ENCODE results near the gene CPNE4. TPM values are rescaled to one million over a fixed set of nuclear protein-coding genes. Genes with fewer than 3 reads are reported as not detected.

The CPNE4 gene
- total RNA-seq, 1 experiment from 2014 or later: 0.41 TPM

- CTCF ChIA-PET: no interaction called here
- BruUV-seq (replicated peaks): no TSS peak
- TF ChIP-seq, protein P1, sequence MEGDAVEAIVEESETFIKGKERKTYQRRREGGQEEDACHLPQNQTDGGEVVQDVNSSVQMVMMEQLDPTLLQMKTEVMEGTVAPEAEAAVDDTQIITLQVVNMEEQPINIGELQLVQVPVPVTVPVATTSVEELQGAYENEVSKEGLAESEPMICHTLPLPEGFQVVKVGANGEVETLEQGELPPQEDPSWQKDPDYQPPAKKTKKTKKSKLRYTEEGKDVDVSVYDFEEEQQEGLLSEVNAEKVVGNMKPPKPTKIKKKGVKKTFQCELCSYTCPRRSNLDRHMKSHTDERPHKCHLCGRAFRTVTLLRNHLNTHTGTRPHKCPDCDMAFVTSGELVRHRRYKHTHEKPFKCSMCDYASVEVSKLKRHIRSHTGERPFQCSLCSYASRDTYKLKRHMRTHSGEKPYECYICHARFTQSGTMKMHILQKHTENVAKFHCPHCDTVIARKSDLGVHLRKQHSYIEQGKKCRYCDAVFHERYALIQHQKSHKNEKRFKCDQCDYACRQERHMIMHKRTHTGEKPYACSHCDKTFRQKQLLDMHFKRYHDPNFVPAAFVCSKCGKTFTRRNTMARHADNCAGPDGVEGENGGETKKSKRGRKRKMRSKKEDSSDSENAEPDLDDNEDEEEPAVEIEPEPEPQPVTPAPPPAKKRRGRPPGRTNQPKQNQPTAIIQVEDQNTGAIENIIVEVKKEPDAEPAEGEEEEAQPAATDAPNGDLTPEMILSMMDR (IDR thresholded peaks at IDR 0.05; ENCODE audit: insufficient read depth in 1 of 2, low read depth in 1 of 2, low read length in 1 of 2, severe bottlenecking in 1 of 2, unreplicated experiment in 1 of 2): no peak
- Histone ChIP-seq H3K4me3 (ENCODE audit: low read depth, low read length) (no peak overlapping the region), H3K4me1 (no peaks in the 10 kb centered on the region), H3K27me3 (replicated peaks; ENCODE audit: control insufficient read depth, insufficient read depth, low read length) (no peaks in the 10 kb centered on the region), H3K36me3 (ENCODE audit: control insufficient read depth, insufficient read depth, low read length) (no peaks in the 10 kb centered on the region), H3K9me3 (peaks cover 5% of the 10 kb centered on the region; the same call in 1 of the 2 replicates)
- H3K36me3 Mint-ChIP-seq (ENCODE audit: insufficient read depth, unreplicated experiment): no peaks in the 10 kb centered on the region
- H3K9me3 Mint-ChIP-seq (ENCODE audit: unreplicated experiment): no peaks in the 10 kb centered on the region
- intact Hi-C loops (cut with micrococcal nuclease; ENCODE audit: unreplicated experiment): no loop called here
- peaks cover 7% of the 10 kb centered on the region for H3K27me3 Mint-ChIP-seq (ENCODE audit: insufficient read depth, unreplicated experiment)
- H3K4me3 Mint-ChIP-seq (ENCODE audit: unreplicated experiment): no peak overlapping the region
- DNase-seq: no peak
- H3K4me1 Mint-ChIP-seq (ENCODE audit: low read depth, unreplicated experiment): no peaks in the 10 kb centered on the region
- POLR2A ChIA-PET: no interaction called here
- H3K27ac Mint-ChIP-seq (ENCODE audit: unreplicated experiment): no peak overlapping the region
These were observed 153.9 kb downstream of the CPNE4 start for GRCh38 chr3:131880948-131881347.

DNA sequence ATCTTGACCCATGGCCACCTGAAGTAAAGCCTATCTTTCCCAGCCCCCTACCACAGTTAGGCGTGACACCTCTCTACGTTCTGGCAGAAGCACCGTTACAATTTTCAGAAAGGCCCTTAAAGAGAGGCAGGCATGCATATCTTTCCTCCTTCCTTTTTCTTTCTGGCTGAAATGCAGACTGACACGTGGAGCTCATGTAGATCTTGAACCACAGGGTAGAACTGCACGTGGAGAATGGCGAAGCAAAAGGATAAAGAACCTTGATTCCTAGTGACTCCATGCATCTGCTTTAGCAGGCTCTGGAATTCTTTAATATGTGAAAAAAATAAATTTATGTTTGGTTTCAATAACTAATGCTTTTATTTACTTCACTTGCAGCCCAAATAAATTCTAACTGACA lies 166.6 kb downstream of the CPNE4 start:
- no peaks in the 10 kb centered on the region for H3K36me3 Mint-ChIP-seq (ENCODE audit: insufficient read depth, unreplicated experiment)
- Histone ChIP-seq H3K27me3 (replicated peaks; ENCODE audit: control insufficient read depth, insufficient read depth, low read length) (no peaks in the 10 kb centered on the region; the same call in 1 of the 2 replicates), H3K4me3 (ENCODE audit: low read depth, low read length) (no peak overlapping the region), H3K4me1 (no peaks in the 10 kb centered on the region), H3K36me3 (ENCODE audit: control insufficient read depth, insufficient read depth, low read length) (no peaks in the 10 kb centered on the region), H3K9me3 (no peaks in the 10 kb centered on the region)
- peaks cover 13% of the 10 kb centered on the region for H3K27me3 Mint-ChIP-seq (ENCODE audit: insufficient read depth, unreplicated experiment)
- intact Hi-C loops (cut with micrococcal nuclease; ENCODE audit: unreplicated experiment): no loop called here
- ChIA-PET CTCF (no interaction called here), POLR2A (no interaction called here)
- H3K27ac Mint-ChIP-seq (ENCODE audit: unreplicated experiment): no peak overlapping the region
- no peak for DNase-seq
- H3K4me3 Mint-ChIP-seq (ENCODE audit: unreplicated experiment): no peak overlapping the region
- TF ChIP-seq, protein P1 (IDR thresholded peaks at IDR 0.05; ENCODE audit: insufficient read depth in 1 of 2, low read depth in 1 of 2, low read length in 1 of 2, severe bottlenecking in 1 of 2, unreplicated experiment in 1 of 2): no peak
- BruUV-seq (replicated peaks): no TSS peak
- H3K4me1 Mint-ChIP-seq (ENCODE audit: low read depth, unreplicated experiment): no peaks in the 10 kb centered on the region
- no peaks in the 10 kb centered on the region for H3K9me3 Mint-ChIP-seq (ENCODE audit: unreplicated experiment)

- intact Hi-C loops (cut with micrococcal nuclease; ENCODE audit: unreplicated experiment): no loop called here
- TF ChIP-seq, protein P1 (IDR thresholded peaks at IDR 0.05; ENCODE audit: insufficient read depth in 1 of 2, low read depth in 1 of 2, low read length in 1 of 2, severe bottlenecking in 1 of 2, unreplicated experiment in 1 of 2): no peak
- peaks cover 5% of the 10 kb centered on the region for H3K27me3 Mint-ChIP-seq (ENCODE audit: insufficient read depth, unreplicated experiment)
- BruUV-seq (replicated peaks): no TSS peak
- H3K9me3 ChIP-seq: no peaks in the 10 kb centered on the region
- no peak overlapping the region for H3K4me3 ChIP-seq (ENCODE audit: low read depth, low read length)
- H3K9me3 Mint-ChIP-seq (ENCODE audit: unreplicated experiment): no peaks in the 10 kb centered on the region
- no peaks in the 10 kb centered on the region for H3K27me3 ChIP-seq (replicated peaks; ENCODE audit: control insufficient read depth, insufficient read depth, low read length)
- no peaks in the 10 kb centered on the region for H3K36me3 Mint-ChIP-seq (ENCODE audit: insufficient read depth, unreplicated experiment)
- ChIA-PET CTCF (no interaction called here), POLR2A (no interaction called here)
- no peaks in the 10 kb centered on the region for H3K4me1 Mint-ChIP-seq (ENCODE audit: low read depth, unreplicated experiment)
- no peaks in the 10 kb centered on the region for H3K36me3 ChIP-seq (ENCODE audit: control insufficient read depth, insufficient read depth, low read length)
- DNase-seq: no peak
- H3K4me3 Mint-ChIP-seq (ENCODE audit: unreplicated experiment): no peak overlapping the region
- H3K27ac Mint-ChIP-seq (ENCODE audit: unreplicated experiment): no peak overlapping the region
- no peaks in the 10 kb centered on the region for H3K4me1 ChIP-seq
These were observed 178.6 kb downstream of the CPNE4 start for GRCh38 chr3:131856171-131856570.
